GM19455 (cell line): Measurements from ENCODE around the gene PLOD3.

Source experiments
- ATAC-seq: cut with Tn5 transposase; IDR thresholded peaks from one replicate; pipeline ENCODE4 v1.9.1; 2021; ENCODE audit not compliant: unreplicated experiment

PLOD3 gene

GRCh38 chr7:101186194-101186593 lies 31.2 kb downstream of the PLOD3 start:
- no peak for ATAC-seq

DNA sequence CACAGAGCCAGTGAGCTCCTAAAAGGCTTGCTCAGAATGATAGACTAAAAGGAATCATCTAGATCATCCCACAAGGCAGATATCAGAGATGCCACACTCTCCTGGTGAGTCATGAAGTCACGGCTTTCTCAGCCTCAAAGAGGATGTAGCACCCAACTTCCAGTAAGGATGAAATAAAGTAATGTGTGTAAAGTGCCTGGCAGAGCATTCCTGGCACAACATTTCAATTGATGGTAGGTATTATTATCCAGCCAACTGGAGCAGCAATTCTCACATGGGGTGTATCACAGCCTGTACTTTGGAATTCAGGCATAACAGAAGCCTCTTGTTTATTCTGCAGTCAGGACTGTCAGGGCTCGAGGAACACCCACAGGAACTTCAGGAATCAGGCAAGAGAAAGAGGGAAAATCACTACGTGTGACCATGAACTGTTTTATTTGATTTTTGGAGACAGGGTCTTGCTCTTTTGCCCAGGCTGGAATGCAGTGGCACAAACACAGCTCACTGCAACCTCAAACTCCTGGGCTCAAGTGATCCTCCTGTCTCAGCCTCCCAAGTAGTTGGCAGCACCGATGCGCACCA lies 32.0 kb downstream of the PLOD3 start:
- no peak for ATAC-seq

DNA sequence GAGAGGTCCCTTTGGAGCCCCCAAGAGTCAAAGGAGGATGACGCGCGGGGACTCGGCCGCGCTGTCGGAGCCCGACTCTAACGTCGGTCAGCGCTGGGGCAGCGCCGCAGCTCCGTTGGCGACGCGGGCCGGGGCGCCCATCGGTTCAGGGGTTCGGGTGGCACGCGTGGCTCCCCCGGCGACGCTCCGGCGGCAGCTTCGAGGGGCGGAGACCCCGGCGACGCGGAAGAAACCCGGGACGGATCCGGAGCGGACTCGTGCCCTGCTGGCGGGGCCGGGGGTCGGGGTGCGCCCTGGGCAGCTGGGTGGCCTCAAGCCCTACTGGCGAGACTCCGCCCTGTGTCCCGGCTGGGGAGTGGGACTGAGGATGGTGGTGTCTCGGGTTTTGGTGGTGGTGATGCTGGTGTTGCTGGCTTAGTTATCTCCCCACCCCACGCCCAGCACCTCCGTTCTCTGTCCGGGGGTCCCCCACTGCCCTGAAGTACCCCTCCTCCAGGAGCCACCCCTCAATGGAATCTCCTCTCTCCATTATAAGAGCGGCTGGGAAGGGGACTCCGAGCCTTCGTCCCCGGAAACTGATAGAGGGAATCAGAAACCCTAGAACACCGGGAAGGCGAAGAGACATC lies 37.1 kb downstream of the PLOD3 start, which contains the start of gene NAT16:
Gene NAT16, minus strand, starts transcription at position 164 of the 626 bp plus-strand sequence. CDS start 5,486 bp downstream, outside the sequence.
- ATAC-seq = no peak

GRCh38 chr7:101179713-101180112 lies 37.7 kb downstream of the PLOD3 start:
- no peak for ATAC-seq

- ATAC-seq = no peak
Observed at GRCh38 chr7:101179117-101179516, 38.3 kb downstream of the PLOD3 start.

GRCh38 chr7:101177644-101178043 lies 39.7 kb downstream of the PLOD3 start:
- no peak for ATAC-seq

DNA sequence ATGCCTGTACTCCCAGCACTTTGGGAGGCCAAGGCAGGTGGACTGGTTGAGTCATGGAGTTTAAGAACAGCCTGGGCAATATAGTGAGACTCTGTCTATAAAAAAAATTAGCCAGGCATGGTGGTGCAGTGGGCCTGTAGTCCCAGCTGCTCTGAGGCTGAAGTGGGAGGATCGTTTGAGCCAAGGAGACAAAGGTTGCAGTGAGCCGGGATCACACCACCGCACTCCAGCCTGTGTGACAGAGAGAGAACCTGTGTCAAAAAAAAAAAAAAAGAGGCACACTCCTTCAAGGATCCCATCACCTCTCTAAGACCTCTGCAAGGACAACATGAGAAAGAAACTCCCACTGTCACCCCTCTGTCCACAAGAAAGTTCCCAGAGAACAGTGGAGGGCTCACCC lies 41.7 kb downstream of the PLOD3 start:
- ATAC-seq = no peak

DNA sequence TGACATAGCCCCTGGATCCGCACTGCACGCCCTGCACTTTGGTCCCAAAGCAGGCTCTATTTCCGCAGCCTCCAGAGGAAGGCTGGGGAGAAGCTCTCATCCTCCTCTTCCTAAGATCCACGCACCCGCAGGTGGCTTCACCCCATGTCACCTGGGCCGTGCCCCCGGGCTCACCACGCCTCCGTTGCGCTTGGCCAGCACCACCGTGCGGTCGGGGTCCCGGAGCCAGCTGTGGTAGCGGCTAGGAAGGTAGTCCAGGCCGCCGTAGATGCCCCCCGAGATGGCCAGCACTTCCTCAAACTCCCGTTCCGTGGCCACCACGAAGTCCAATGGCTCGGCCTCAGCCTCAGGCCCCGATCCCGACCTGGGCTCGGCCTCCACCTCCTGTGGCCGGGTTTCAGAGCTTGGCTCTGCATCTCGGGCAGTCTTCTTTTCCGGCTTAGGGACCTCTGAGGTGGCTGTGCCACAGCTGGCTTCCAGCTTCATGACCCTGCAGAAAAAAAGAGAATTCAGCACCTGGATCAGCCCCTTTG lies 43.0 kb downstream of the PLOD3 start:
- no peak for ATAC-seq

- peak; percentile 52 for ATAC-seq
Observed at GRCh38 chr7:101173752-101174244, 43.6 kb downstream of the PLOD3 start.

DNA sequence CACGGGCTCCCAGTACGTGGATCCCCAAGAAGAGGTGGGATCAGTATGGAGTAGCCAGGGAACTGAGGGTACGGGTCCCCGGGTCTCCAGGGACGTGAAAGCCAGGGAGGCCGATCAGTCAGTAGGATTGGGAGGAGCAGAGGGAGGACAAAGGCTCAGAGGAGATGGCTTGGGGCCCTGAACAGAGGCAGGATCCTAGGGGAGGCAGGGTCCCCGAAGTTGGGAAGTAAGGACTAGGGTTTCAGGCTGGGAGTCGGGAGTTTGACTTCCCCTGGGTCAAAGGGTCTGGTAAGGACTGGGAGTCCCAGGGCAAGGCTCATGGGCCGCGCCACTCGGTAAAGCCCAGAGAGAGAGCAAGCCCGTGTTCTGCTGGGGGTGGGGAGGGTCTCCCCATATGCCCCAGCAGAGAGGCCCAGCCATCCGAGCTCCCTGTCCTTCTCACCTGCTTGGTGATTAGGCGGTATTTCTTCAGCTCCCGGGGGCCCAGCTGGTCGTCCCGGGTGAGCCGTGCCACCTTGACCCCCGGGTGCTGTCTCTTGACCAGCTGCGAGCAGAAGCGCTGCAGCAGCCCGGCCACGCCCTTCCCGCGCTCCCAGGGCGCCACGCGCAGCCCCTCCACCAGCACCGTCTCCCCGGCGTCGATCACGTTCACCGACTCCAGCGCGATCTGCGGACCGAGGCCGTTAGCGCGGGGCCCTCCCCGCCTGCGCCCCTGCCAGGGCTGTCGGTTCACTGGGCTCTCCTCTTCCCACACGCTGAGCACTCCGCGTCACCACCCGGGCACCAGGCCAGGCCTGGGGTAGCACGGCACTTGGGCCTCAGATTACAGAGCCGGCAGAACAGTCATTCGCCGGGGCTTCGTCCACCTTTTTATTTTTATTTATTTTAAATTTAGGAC lies 44.3 kb downstream of the PLOD3 start:
- ATAC-seq = no peak

- no peak for ATAC-seq
Observed at GRCh38 chr7:101172005-101172853, 45.2 kb downstream of the PLOD3 start.

GRCh38 chr7:101171442-101171837 lies 45.9 kb downstream of the PLOD3 start:
- no peak for ATAC-seq

- no peak for ATAC-seq
Observed at GRCh38 chr7:101170617-101171441, 46.6 kb downstream of the PLOD3 start.

DNA sequence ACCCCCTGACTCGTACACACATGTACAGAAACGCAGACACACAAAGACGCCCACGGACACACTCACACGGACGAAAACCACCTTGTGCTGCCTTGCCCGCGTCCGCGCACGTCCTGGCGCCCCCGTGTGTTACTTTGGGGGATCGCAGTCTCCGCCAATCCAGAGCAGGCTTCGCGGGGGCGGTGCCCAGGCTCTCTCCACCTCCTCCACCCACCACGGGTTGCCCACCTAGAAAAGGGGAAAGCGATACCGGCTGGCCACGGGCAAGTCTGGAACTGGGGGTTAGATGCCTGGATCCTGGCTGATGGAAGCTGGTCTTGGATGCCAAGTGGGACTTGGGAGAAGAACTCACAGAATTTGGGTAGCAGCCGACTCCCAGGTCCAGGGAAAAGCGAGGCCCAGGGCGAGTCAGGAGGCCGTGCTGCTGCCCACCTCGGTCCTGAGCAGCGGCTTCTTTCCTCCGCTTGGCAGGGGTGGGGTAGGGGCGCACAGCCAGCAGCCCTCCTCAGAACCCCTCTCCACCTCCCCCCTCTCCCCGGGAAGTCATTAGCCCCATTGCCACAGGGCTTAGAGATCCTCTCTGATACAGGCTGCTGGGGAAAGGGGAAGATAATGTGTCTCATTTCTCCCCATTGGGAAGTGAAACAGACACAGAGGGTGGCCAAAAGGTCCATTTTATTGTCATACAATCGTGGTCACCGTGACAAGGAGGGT lies 47.4 kb downstream of the PLOD3 start:
- no peak for ATAC-seq

GRCh38 chr7:101169110-101169837 lies 48.1 kb downstream of the PLOD3 start:
- ATAC-seq = no peak

- no peak for ATAC-seq
Observed at GRCh38 chr7:101168412-101169049, 48.9 kb downstream of the PLOD3 start.

DNA sequence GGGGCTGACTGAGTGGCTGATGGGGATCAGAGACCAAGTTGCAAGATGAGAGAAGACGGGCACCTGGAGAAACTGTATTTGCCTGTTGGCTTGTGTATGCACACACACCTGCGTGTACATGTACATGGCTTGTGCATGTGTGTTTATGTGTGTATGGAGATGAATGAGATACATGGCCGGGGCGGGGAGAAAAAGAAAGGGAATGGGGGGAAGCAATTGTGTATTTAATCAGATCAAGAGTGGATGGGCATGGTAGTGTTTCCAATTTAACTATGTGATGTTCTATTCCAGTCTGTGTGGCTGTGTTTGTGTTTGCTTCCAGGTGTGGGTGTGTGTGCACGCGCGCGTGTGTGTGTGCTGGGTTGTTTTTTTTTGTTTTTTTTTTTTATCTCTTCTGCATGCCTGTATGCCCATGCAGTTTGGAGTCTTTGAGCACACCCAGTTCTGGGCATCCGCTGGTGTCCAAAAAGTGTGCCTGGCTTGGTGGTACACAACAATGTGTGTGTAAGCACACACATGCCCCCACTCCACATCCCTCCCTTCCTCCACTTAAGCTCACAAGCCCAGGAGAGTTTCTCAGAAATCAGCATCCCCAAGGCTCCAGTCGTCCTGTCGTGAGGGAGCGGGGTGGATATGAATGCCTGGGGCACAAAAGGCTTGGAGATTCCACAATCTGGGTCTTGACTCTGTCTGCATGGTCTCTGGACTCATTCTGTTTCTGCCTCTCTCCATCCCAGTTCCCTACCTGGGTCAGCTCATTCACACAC lies 49.6 kb downstream of the PLOD3 start:
- ATAC-seq = no peak
